SU-DHL-6 (cell line): ENCODE results near the gene CDH23.

ENCODE experiments used
- H2AFZ ChIP-seq: fragments of 200-600 bp; sonication (generic); 2 replicates; pipeline ENCODE4 v1.6.1; 2014; ENCODE audit warnings: low read depth, mild to moderate bottlenecking, moderate library complexity, mixed read lengths, antibody characterized with exemption, low read length; ENCODE audit not compliant: severe bottlenecking
- H3F3A ChIP-seq: fragments of 200-600 bp; shearing (Covaris generic); 2 replicates; pipeline ENCODE4 v1.6.0; 2016; ENCODE audit warnings: antibody characterized with exemption, mild to moderate bottlenecking; ENCODE audit not compliant: insufficient read depth
- H3K27ac ChIP-seq: fragments of 200-600 bp; sonication (generic); 2 replicates; pipeline ENCODE4 v1.5.1; 2016; ENCODE audit warnings: low read depth, mild to moderate bottlenecking, low read length, moderate library complexity, mixed read lengths
- H3K27me3 ChIP-seq: fragments of 200-600 bp; sonication (generic), shearing (Covaris generic); 2 replicates; pipeline ENCODE4 v1.6.0; 2014; ENCODE audit warnings: mild to moderate bottlenecking, low read length
- H3K36me3 ChIP-seq: fragments of 200-600 bp; sonication (generic); 2 replicates; pipeline ENCODE4 v1.6.1; 2014; ENCODE audit warnings: mild to moderate bottlenecking, low read length, mixed read lengths
- H3K4me2 ChIP-seq: fragments of 300-600, 200-600 bp; shearing (Covaris generic), sonication (generic); 2 replicates; pipeline ENCODE4 v1.6.0; 2014; ENCODE audit warnings: low read length, low read depth, mild to moderate bottlenecking; ENCODE audit not compliant: poor library complexity, severe bottlenecking
- H3K4me3 ChIP-seq: fragments of 200-600 bp; sonication (generic); 2 replicates; pipeline ENCODE4 v1.5.1; 2014; ENCODE audit warnings: antibody characterized with exemption, low read length, mild to moderate bottlenecking, mixed read lengths; ENCODE audit not compliant: insufficient read depth, poor library complexity, severe bottlenecking
- H3K79me2 ChIP-seq: fragments of 200-600 bp; sonication (generic); 2 replicates; pipeline ENCODE4 v1.6.1; 2014; ENCODE audit warnings: mild to moderate bottlenecking, low read length, moderate library complexity; ENCODE audit not compliant: insufficient read depth
- H3K9ac ChIP-seq: fragments of 200-600 bp; sonication (generic); 2 replicates; pipeline ENCODE4 v1.7.0; 2014; ENCODE audit warnings: mild to moderate bottlenecking, low read length
- H3K9me2 ChIP-seq: fragments of 200-600 bp; sonication (generic); replicated peaks from 2 replicates; pipeline ENCODE4 v1.6.1; 2014; ENCODE audit warnings: low read length; ENCODE audit not compliant: insufficient read depth
- H3K9me3 ChIP-seq: fragments of 200-600 bp; sonication (generic); 2 replicates; pipeline ENCODE4 v1.6.1; 2014; ENCODE audit warnings: low read length, mixed read lengths; ENCODE audit not compliant: insufficient read depth
- H4K20me1 ChIP-seq: fragments of 200-600 bp; sonication (generic); 2 replicates; pipeline ENCODE4 v1.6.1; 2014; ENCODE audit warnings: low read depth, mild to moderate bottlenecking, antibody characterized with exemption, low read length, moderate library complexity, mixed read lengths
- CTCF ChIP-seq: fragments of 200-600 bp; sonication (generic); IDR thresholded peaks from one replicate; pipeline ENCODE4 v1.5.1; 2017; ENCODE audit warnings: antibody characterized with exemption, mild to moderate bottlenecking, low read length, moderate library complexity; ENCODE audit not compliant: insufficient read depth, poor library complexity, severe bottlenecking
- EZH2phosphoT487 ChIP-seq: fragments of 200-600 bp; sonication (generic), shearing (Covaris generic); conservative IDR thresholded peaks from 2 replicates; pipeline ENCODE4 v1.6.1; 2018; ENCODE audit warnings: mild to moderate bottlenecking, antibody characterized with exemption, low read length, moderate library complexity, mixed read lengths

The CDH23 gene

GRCh38 chr10:71467161-71467560 is 70.4 kb downstream of the CDH23 start:
- TF ChIP-seq EZH2phosphoT487 (no peak), CTCF (no peak)
- no peaks in the 10 kb centered on the region for H3K79me2 ChIP-seq
- H3K4me3 ChIP-seq, result no peak overlapping the region
- H3F3A ChIP-seq, result no peaks in the 10 kb centered on the region
- no peak overlapping the region for H3K27ac ChIP-seq
- H3K9me3 ChIP-seq, result no peaks in the 10 kb centered on the region
- H3K9ac ChIP-seq, result no peak overlapping the region
- no peak overlapping the region for H2AFZ ChIP-seq
- no peaks in the 10 kb centered on the region for H3K36me3 ChIP-seq
- no peaks in the 10 kb centered on the region for H3K27me3 ChIP-seq
- H4K20me1 ChIP-seq, result no peaks in the 10 kb centered on the region
- no peak overlapping the region for H3K4me2 ChIP-seq
- no peaks in the 10 kb centered on the region for H3K9me2 ChIP-seq

GRCh38 chr10:71467569-71468362 is 71.0 kb downstream of the CDH23 start:
- Histone ChIP-seq H3K36me3 (no peaks in the 10 kb centered on the region), H3K9me3 (no peaks in the 10 kb centered on the region), H3K4me3 (no peak overlapping the region), H3K4me2 (no peak overlapping the region), H3K27ac (no peak overlapping the region), H3F3A (no peaks in the 10 kb centered on the region), H3K27me3 (no peaks in the 10 kb centered on the region), H2AFZ (no peak overlapping the region), H3K9ac (no peak overlapping the region), H3K9me2 (no peaks in the 10 kb centered on the region), H3K79me2 (no peaks in the 10 kb centered on the region), H4K20me1 (no peaks in the 10 kb centered on the region)
- TF ChIP-seq CTCF, result no peak
- no peak for TF ChIP-seq EZH2phosphoT487

- Histone ChIP-seq H3K79me2 (no peaks in the 10 kb centered on the region), H3F3A (no peaks in the 10 kb centered on the region), H3K9me3 (no peaks in the 10 kb centered on the region), H3K27ac (no peak overlapping the region), H2AFZ (no peak overlapping the region), H3K4me3 (no peak overlapping the region), H3K36me3 (no peaks in the 10 kb centered on the region), H4K20me1 (no peaks in the 10 kb centered on the region), H3K9ac (no peak overlapping the region), H3K9me2 (no peaks in the 10 kb centered on the region), H3K4me2 (no peak overlapping the region), H3K27me3 (no peaks in the 10 kb centered on the region)
- no peak for TF ChIP-seq CTCF
- no peak for TF ChIP-seq EZH2phosphoT487
Measured at GRCh38 chr10:71468363-71469094, 71.8 kb downstream of the CDH23 start.
